Activated CD4-positive, alpha-beta T cell treated with anti-CD3 and anti-CD28 coated beads for 4 hours (primary cell): ENCODE measurements around the gene RAB11FIP3.

Experiments
- DNase-seq, 2 donors: peaks; one replicate each; pipeline ENCODE4 v3.0.0-alpha.2; 2020

Gene RAB11FIP3

DNA sequence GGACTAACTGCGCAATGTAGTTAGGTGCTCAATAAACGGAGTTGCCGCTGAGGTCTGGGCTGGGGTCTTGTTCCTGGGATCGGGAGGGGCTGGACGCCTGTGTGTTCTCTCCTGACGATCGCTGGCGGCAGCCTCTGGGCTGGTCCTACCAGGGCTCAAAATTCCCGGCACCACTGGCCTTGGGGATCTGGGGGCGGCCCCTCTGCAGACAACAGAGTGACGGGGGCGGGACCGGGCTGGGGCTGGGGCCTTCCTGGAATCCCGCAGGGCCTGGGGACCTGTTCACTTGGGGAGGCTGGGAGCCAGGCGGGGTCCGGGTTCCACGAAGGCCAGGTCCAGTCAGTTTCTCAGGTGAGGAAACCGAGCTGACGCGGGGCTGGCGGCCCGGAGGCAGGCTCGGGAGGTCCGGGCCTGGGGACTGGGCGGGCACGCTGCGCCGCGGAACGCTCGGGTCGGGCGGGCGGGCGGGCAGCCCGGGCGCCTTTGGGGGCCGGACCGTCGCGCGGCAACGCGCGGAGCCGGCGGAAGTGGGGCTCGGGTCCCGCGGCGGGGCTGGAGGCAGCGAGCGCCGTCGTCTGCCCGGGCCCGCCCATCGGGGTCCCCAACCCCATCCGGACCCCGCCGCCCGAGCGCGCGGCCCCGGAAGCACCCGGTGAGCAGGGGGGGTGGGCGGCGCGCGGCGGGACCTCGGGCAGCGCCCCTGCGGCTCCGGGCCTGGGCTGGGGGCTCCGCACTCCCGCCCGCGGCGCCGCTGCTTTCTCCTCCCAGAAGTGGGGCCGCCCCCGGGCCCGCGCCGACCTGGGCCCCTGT lies 144.2 kb downstream of the RAB11FIP3 start, which contains the start of gene PIGQ:
TSS of gene PIGQ (plus strand) at position 524 of the 810 bp plus-strand sequence. CDS start 4,107 bp downstream, outside the sequence.
- DNase-seq, result peak; percentile 49 to 64
